Activated T-cell treated with anti-CD3 and anti-CD28 coated beads for 24 hours (primary cell): Measurements from ENCODE around the gene RAPGEF4.
A peak's percentile ranks its signal among the peaks of the same experiment; 100 is the strongest.

Experiments
- DNase-seq: peaks from one replicate; pipeline ENCODE4 v3.0.0-alpha.2; 2020; ENCODE audit warnings: low read depth

The RAPGEF4 gene

GRCh38 chr2:172735582-172736423 lies at the start of gene RAPGEF4:
RAPGEF4 (plus strand) TSS chr2:172735845; CDS start chr2:172735984, 139 bp downstream.
- no peak for DNase-seq

GRCh38 chr2:172693037-172693436 lies 42.6 kb upstream of the RAPGEF4 start:
- DNase-seq, result peak; percentile 54

GRCh38 chr2:172693529-172694455 lies 41.9 kb upstream of the RAPGEF4 start:
- no peak for DNase-seq

GRCh38 chr2:172697296-172697695 lies 38.3 kb upstream of the RAPGEF4 start:
- DNase-seq, result no peak

GRCh38 chr2:172698041-172698863 lies 37.4 kb upstream of the RAPGEF4 start:
- no peak for DNase-seq

- DNase-seq, result no peak
These were observed 34.4 kb upstream of the RAPGEF4 start for GRCh38 chr2:172701250-172701649.

- no peak for DNase-seq
These were observed 33.2 kb upstream of the RAPGEF4 start for GRCh38 chr2:172702451-172702850.

- no peak for DNase-seq
These were observed 31.3 kb upstream of the RAPGEF4 start for GRCh38 chr2:172704072-172704936.

GRCh38 chr2:172705352-172705751 lies 30.3 kb upstream of the RAPGEF4 start:
- no peak for DNase-seq

GRCh38 chr2:172708247-172708646 lies 27.4 kb upstream of the RAPGEF4 start:
- no peak for DNase-seq

- DNase-seq, result no peak
These were observed 25.9 kb upstream of the RAPGEF4 start for GRCh38 chr2:172709566-172710291.

- DNase-seq, result peak; percentile 21
These were observed 25.0 kb upstream of the RAPGEF4 start for GRCh38 chr2:172710584-172711047.

GRCh38 chr2:172711110-172711509 lies 24.5 kb upstream of the RAPGEF4 start:
- no peak for DNase-seq

- no peak for DNase-seq
These were observed 23.4 kb upstream of the RAPGEF4 start for GRCh38 chr2:172712251-172712650.

- DNase-seq, result no peak
These were observed 22.2 kb upstream of the RAPGEF4 start for GRCh38 chr2:172713365-172713875.

GRCh38 chr2:172722481-172722880 lies 13.2 kb upstream of the RAPGEF4 start:
- DNase-seq, result no peak

- no peak for DNase-seq
These were observed 12.4 kb upstream of the RAPGEF4 start for GRCh38 chr2:172723286-172723685.

- no peak for DNase-seq
These were observed 10.9 kb upstream of the RAPGEF4 start for GRCh38 chr2:172724724-172725123.

- no peak for DNase-seq
These were observed 10.4 kb upstream of the RAPGEF4 start for GRCh38 chr2:172725284-172725683.

GRCh38 chr2:172725746-172726145 lies 9.9 kb upstream of the RAPGEF4 start:
- no peak for DNase-seq
